ENCODE data around the gene MEGF6.
"Not testable (repeated sequence)": the region's sequence is repeated elsewhere in the genome, so short reads cannot be mapped to it uniquely, and the experiment has no call there.

The MEGF6 gene

GRCh38 chr1:3625151-3625907 is 14.0 kb upstream of the MEGF6 start:
- peak; percentile 8 for DNase-seq

DNA sequence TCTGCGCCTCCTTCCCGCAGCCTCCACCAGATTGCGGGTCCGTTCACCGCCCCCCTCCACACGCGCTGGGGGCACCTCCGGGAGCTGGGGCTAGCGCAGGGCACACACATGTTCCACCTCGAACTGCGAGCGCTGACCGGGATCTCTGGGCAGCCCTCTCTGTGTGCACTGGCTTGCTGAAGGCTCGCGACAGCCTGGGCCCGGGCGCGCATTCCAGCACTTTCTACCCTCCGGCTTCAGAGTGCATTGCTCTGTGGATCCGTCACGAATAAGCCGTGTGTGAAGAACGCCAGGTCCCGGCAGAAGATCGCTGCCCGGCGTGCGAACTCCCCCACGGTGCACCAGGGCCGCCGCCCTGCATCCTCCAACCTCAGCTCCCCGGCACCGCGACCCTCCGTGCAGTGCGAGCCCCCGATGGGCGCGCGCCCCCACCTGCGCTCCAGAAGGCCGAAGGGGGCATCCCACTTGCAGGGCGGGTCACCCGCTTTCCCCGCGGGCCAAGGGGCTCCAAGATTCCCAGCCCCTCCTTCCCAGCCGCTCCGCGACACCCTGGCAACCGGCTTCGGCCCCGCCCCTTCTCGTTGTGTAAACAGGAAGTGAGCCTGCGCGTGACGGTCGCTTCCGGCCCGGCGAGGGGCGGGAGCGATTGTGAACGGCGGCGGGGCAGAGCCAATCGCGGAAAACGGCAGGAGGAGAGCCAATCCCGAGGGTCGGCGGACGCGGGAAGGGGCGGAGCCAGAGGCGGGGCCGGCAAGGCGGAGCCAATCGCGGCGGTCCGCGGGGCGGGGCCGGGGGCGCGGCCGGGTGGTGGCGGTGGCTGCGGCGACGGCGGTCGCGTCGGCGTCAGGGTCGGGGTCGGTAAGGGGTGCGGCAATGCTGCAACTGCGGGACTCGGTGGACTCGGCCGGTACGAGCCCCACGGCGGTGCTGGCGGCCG is 13.2 kb upstream of the MEGF6 start, which contains the start of gene TPRG1L:
TSS of gene TPRG1L (plus strand) at position 816 of the 937 bp plus-strand sequence. CDS start at position 874, 58 bp downstream.
- DNase-seq: peak; percentile 99

GRCh38 chr1:3623441-3624199 is 12.3 kb upstream of the MEGF6 start:
- DNase-seq: no peak

- not testable (repeated sequence) for DNase-seq
Measured at GRCh38 chr1:3622102-3622501, 10.8 kb upstream of the MEGF6 start.

DNA sequence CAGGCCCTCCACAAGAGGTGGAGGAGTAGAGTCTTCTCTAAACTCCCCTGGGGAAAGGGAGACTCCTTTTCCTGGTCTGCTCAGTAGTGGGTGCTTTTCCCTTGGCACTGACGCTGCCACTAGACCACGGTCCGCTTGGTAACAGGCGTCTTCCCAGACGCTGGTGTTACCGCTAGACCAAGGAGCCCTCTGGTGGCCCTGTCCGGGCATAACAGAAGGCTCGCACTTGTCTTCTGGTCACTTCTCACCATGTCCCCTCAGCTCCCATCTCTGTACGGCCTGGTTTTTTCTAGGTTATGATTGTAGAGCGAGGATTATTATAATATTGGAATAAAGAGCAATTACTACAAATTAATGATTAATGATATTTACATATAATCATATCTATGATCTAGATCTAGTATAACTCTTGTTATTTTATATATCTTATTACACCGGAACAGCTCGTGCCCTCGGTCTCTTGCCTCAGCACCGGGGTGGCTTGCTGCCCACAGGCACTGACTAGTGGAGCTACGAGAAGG is 9.9 kb upstream of the MEGF6 start:
- not testable (repeated sequence) for DNase-seq

GRCh38 chr1:3620708-3621107 is 9.4 kb upstream of the MEGF6 start:
- DNase-seq: no peak

GRCh38 chr1:3618881-3619671 is 7.8 kb upstream of the MEGF6 start:
- DNase-seq: peak; percentile 80

DNA sequence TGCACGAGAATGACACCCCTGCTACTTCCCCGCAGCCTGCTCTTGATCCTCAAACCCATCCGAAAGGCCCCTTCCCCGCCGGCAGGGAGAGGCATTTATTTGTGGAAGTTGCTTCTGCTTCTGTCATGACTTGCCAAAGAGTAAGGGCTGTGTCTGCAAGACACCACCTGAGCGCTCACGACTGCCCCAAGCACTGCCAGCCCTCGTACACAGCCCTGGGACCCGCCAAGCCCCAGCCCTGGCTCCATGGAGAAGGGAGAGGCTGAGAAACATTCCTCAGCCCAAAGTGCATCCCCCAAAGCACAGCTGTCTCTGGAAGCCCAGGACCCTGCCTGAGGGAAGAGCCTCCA is 7.2 kb upstream of the MEGF6 start:
- DNase-seq: no peak

DNA sequence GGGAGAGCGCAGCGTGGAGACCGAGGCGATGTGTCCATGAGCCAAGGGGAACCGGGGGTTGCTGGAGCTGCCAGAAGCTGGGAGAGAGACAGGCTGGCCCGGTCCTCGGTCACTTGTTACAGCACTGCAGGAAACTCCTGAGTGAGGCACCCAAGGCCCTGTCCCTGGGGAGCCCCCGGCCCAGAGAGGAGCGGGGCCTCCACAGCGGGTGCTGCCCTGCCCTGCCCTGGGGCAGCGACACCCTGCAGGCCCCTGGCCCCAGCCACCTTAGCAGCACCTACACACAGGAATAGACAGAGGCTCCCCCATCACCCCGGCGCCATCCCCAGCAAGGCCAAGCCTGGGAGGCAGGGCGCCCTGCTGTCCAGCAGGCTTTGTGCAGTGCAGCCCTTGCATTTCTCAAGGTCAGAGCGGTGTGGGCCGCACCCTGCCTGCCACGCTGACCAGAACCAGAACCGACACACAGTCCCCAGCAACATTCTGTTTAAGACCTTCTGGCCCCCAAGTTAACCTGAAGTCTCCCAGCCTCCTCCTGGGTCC is 6.6 kb upstream of the MEGF6 start:
- no peak for DNase-seq

DNA sequence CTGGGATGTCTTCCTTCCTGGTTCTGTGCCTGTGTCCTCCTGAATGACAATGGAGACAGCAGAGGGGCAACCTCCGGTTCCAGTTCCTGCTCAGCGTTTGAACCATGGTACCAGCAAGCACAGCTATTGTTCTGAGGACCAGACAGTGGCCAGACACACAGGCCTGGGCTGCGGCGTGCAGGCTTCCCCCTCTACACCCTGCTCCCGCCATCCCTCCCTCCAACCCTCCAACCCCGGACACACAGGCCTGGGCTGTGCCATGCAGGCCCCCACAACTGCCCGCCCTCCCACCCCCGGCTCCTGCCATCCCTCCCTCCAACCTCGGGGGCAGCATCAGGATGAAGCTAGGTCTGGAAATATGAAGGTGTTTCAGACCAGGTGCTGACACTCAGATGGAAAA is 5.6 kb upstream of the MEGF6 start:
- DNase-seq: no peak

DNA sequence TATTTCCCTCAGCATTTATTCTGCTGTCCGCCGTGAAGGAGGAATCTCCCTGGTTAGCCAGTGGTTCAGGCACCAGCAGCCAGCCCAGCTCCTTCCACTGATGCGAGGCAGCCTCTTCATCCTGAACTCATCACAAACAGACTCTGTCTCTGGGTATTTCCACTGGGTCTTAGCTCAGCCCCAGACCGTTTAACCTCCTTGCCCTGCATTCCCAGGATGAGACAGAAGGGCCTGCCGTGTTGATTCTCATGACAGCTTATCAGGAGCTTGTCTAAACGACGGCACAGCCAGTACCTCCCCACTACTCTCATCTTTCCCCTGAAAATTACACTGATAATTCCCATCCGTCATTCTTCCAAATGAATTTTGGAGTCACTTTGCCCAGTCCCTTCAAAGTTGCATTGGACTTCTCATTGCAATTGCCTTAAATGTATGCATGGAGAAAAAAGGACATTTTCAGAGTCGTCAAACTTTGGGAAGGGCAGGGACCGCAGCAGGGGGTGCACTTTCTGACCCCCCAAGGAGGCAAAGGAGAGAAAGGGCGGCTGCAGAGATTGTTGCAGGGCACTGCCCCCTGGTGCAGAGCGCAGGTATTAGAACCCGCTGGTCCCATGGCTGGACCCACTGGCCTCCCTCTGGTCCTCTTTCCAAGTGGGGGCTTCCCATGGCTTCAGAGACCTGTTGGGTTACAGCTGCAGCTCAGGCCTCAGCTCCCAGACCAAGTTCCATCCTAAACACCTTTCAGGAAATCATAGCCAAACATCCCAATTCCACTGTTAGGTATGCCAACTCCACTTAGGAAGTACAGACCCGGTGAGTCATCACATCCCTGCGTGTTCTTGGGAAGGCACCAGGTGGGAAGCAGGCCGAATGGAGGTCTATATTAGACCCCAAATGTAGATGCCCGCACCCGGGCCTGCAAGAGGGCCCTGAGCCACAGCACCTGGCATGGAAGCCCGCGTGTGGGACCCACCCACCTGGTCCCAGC is 3.7 kb upstream of the MEGF6 start:
- DNase-seq: peak; percentile 28

DNA sequence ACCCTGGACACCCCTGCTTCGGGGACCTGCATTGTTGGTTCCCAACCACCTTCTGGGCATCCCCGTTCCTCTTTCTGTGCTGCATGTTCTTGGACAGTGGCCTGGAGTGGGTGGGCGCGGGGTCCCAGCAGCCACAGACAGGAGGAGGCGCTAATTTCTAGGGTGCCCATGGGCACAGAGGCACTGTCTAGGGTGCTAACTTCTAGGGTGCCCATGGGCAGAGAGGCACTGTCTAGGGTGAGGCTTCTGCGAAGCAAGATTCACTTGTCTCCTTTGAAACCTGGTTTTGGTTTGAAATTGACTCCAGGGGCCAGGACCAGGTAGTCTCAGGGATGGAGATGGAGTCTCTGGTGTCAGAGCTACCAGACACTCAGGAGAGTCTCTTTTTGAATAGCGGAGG is 815 bp upstream of the MEGF6 start:
- DNase-seq: no peak

GRCh38 chr1:3610527-3611169 is 660 bp downstream of the MEGF6 start:
- DNase-seq: no peak

GRCh38 chr1:3609769-3610526 is 1.4 kb downstream of the MEGF6 start:
- DNase-seq: no peak

GRCh38 chr1:3609016-3609768 is 2.1 kb downstream of the MEGF6 start:
- DNase-seq: no peak

GRCh38 chr1:3608154-3608553 is 3.2 kb downstream of the MEGF6 start:
- no peak for DNase-seq

DNA sequence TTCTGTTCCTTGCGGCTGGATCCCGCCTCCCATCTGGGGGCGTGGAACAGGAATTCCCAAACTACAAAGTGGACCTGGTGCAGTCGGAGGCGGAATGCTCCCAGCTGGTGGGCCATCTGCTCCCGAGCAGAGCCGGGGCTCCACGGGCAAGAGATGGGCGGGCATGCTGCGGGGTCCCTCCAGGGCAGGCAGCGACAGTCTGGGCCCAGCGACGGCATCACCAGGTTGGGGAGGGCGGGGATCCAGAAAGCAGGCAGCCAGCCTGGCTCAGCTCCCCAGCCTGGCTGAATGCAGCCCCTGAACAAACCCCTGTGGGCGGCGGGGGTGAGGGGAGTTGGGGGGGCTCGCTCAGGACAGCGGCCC is 3.6 kb downstream of the MEGF6 start:
- no peak for DNase-seq

All from suppressor macrophage treated with lipopolysaccharide for 4 hours (primary cell).